Colonic mucosa (tissue), 4 donors: ENCODE results near the gene CERK. TPM values are rescaled to one million over a fixed set of nuclear protein-coding genes. Genes with fewer than 3 reads are reported as not detected.
A peak's percentile ranks its signal among the peaks of the same experiment; 100 is the strongest.

Experiments used
- DNase-seq: peaks from one replicate; pipeline ENCODE4 v3.0.0-alpha.2; 2020
- H3K27ac ChIP-seq: fragments of 200-600 bp; one replicate; pipeline ENCODE4 v1.8.0; 2021
- H3K27me3 ChIP-seq: fragments of 200-600 bp; one replicate; pipeline ENCODE4 v1.8.0; 2021
- H3K36me3 ChIP-seq: fragments of 200-600 bp; one replicate; pipeline ENCODE4 v1.8.0; 2021
- H3K4me1 ChIP-seq: fragments of 200-600 bp; one replicate; pipeline ENCODE4 v1.8.0; 2021; ENCODE audit warnings: mild to moderate bottlenecking
- H3K4me3 ChIP-seq: fragments of 200-600 bp; one replicate; pipeline ENCODE4 v1.8.0; 2021
- H3K9ac ChIP-seq, 2 donors: one replicate each; pipeline ENCODE4 v1.7.0; 2013; ENCODE audit warnings: control low read depth in 2 of 2, low read depth in 2 of 2, low read length in 2 of 2
- H3K9me3 ChIP-seq: fragments of 200-600 bp; one replicate; pipeline ENCODE4 v1.8.0; 2021
- intact Hi-C: fragments of 100-400 bp; cut with DNase I; formaldehyde crosslinking; loops from one replicate; pipeline ENCODE4 v1.14.1; 2022
- total RNA-seq, 2 donors: library from RNA; stranded (reverse); fragmentation: NEBNext Ultra II Directional in 1 of 2; extraction: Animal tissue kit (Norgen Biotek cat#: 25700) in 1 of 2; gene quantifications; one replicate each; pipeline ENCODE4 v1.2.1, GENCODE V29; 2021
- TF ChIP-seq, protein P1 (sequence below): fragments of 200-600 bp; IDR thresholded peaks from one replicate; pipeline ENCODE4 v1.8.0; 2022; ENCODE audit warnings: antibody characterized with exemption, mild to moderate bottlenecking
- donor health status: healthy.
- donor health status: DM: no; HTN: no; CAD: no.
- donor health status: DM: no; HTN: no; CAD: no.

The CERK gene
- total RNA-seq, 2 donors from 2014 or later: 24.7 to 46.6 TPM

DNA sequence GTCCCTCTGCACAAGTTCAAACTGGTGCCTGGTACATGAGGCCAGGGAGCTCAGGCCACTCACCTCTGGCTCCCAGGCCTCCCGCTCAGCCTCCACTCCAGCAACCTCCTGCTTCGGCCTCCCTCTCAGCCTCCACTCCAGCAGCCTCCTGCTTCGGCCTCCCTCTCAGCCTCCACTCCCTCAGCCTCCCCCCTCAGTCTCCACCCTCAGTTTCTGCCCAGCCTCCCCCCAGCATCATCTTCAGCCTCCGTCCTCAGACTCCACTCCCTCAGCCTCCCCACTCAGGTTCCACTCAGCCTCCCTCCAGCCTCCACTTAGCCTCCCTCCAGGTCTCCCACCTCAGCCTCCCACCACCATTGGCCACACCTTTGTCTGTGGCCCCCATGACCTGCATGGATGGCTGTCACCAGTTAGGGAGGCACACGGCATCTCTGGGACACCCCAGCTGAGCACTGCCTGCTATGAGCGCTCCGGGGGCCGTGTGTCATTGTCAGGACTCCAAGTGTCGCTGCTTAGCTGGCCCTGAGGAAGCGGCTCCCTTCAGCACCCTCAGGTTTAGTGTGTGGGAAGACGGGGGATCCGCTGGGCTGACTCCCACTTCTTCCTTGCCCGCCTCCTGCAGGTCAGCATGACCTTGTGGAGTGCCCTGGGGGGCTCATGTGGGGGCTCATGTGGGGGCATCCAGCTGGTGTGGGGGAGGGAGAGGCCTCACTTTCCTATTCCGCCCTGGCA is 78.8 kb downstream of the CERK start:
- DNase-seq: no peak
- Histone ChIP-seq H3K36me3 (no peaks in the 10 kb centered on the region), H3K9me3 (no peaks in the 10 kb centered on the region), H3K27me3 (no peaks in the 10 kb centered on the region), H3K9ac (no peak overlapping the region), H3K4me3 (no peak overlapping the region), H3K27ac (peak overlapping the region; percentile 69), H3K4me1 (peaks cover 9% of the 10 kb centered on the region)
- TF ChIP-seq, protein P1, sequence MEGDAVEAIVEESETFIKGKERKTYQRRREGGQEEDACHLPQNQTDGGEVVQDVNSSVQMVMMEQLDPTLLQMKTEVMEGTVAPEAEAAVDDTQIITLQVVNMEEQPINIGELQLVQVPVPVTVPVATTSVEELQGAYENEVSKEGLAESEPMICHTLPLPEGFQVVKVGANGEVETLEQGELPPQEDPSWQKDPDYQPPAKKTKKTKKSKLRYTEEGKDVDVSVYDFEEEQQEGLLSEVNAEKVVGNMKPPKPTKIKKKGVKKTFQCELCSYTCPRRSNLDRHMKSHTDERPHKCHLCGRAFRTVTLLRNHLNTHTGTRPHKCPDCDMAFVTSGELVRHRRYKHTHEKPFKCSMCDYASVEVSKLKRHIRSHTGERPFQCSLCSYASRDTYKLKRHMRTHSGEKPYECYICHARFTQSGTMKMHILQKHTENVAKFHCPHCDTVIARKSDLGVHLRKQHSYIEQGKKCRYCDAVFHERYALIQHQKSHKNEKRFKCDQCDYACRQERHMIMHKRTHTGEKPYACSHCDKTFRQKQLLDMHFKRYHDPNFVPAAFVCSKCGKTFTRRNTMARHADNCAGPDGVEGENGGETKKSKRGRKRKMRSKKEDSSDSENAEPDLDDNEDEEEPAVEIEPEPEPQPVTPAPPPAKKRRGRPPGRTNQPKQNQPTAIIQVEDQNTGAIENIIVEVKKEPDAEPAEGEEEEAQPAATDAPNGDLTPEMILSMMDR: no peak
- intact Hi-C loops: no loop called here

DNA sequence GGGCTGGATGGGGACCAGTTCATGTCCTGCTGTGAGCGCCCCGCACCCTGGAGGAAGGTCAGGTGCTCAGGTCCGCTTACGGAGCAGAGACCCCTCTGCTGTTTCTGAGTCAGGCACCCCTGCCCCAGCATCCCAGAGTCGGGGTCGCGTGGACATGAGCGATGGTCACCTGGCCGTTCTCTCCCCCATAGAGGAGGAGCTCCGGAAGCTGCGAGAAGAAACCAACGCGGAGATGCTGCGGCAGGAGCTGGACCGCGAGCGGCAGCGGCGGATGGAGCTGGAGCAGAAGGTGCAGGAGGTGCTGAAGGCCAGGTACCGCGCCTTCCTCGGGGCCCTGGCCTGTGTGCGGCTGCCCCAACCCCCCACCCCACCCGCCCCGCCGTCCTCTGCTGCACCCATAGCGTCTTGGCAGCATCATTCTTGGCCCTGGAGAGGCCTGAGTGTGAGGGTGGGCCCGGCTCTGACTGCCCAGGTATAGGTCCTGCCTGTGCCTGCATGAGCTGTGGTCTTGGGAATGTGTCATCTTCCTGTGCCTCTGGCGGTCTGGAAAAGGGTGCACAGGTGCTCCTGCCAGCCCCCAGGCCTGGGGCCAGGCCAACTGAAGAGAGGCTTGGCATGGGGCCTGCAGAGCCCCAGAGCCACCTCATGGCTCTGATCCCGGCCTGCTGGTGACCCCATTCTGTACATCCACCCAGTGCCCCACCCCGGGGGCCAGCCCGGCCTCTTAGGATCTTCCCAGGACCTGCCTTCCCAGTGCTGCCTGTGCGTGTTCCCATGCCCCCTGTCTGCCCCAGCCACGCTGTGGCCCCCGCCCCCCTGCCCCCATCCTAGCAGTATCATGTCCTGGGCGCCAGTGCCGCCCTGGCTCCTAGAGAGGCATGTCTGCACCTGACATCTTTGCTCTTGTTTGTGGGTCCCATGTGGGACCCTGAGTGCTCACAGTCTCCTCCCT is 79.8 kb downstream of the CERK start:
- no peaks in the 10 kb centered on the region for H3K36me3 ChIP-seq
- peaks cover 9% of the 10 kb centered on the region for H3K4me1 ChIP-seq
- no peaks in the 10 kb centered on the region for H3K27me3 ChIP-seq
- no peak for DNase-seq
- H3K9me3 ChIP-seq: no peaks in the 10 kb centered on the region
- H3K27ac ChIP-seq: no peak overlapping the region
- TF ChIP-seq, protein P1: no peak
- no peak overlapping the region for H3K4me3 ChIP-seq
- intact Hi-C loops: no loop called here
- H3K9ac ChIP-seq: no peak overlapping the region

DNA sequence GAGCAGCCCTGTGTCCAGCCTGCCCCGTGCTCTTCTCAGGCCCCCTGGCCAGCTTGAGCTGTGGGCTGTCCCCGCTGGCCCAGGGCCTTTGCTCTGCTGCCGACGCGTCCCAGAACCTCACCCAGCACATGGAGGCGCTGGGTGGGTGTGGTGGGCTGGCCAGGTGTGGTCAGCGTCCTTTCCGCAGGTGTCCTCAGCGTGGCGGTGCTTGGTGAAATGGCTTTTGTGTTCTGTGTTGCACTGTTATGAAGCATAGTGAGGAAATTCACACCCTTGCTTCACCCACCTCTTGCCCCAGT is 80.4 kb downstream of the CERK start:
- no peak overlapping the region for H3K4me3 ChIP-seq
- no peak overlapping the region for H3K9ac ChIP-seq
- intact Hi-C loops: no loop called here
- no peak overlapping the region for H3K27ac ChIP-seq
- H3K4me1 ChIP-seq: peaks cover 9% of the 10 kb centered on the region
- no peaks in the 10 kb centered on the region for H3K9me3 ChIP-seq
- TF ChIP-seq, protein P1: no peak
- H3K27me3 ChIP-seq: no peaks in the 10 kb centered on the region
- no peaks in the 10 kb centered on the region for H3K36me3 ChIP-seq
- DNase-seq: no peak

DNA sequence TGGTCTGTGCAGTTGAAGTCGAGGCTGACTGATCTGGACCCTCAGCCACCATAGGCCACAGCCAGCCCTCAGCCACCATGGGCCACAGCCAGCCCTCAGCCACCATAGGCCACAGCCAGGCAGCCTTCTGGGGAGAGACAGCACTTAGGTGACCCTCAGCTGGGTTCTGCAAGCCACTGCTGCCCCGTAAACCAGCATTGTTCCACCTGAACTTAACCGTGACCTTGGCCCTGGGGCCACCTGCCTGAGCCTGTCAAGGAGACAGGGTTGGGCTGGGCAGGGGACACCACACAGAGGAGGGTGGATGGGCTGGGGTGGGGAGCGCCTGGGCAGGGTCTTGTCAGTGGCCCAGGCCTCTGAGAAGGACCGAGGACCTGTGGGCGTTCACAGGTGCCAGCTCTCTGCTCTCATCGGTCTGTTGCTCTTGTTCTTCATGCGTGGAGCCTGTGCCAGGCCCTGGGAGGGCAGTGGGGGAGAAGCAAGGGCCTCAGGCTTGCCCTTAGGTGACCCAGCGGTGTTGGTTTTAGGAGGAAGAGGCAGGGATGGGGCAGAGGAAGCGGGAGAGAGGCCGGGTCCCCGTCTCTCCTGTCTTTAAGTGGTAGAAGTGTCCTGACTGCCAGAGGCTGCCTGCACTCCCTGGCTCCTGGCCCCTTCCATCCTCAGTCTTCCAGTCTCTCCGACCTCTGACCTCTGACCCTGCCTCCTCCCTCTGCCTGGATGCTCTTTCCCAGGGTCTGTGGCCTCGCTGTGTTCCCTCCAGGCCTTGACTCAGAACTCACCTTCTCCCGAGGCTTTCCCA is 81.0 kb downstream of the CERK start:
- Histone ChIP-seq H3K9me3 (no peaks in the 10 kb centered on the region), H3K27me3 (no peaks in the 10 kb centered on the region), H3K9ac (no peak overlapping the region), H3K36me3 (no peaks in the 10 kb centered on the region), H3K4me3 (no peak overlapping the region), H3K27ac (no peak overlapping the region), H3K4me1 (peaks cover 13% of the 10 kb centered on the region)
- DNase-seq: no peak
- TF ChIP-seq, protein P1: no peak
- intact Hi-C loops: no loop called here

DNA sequence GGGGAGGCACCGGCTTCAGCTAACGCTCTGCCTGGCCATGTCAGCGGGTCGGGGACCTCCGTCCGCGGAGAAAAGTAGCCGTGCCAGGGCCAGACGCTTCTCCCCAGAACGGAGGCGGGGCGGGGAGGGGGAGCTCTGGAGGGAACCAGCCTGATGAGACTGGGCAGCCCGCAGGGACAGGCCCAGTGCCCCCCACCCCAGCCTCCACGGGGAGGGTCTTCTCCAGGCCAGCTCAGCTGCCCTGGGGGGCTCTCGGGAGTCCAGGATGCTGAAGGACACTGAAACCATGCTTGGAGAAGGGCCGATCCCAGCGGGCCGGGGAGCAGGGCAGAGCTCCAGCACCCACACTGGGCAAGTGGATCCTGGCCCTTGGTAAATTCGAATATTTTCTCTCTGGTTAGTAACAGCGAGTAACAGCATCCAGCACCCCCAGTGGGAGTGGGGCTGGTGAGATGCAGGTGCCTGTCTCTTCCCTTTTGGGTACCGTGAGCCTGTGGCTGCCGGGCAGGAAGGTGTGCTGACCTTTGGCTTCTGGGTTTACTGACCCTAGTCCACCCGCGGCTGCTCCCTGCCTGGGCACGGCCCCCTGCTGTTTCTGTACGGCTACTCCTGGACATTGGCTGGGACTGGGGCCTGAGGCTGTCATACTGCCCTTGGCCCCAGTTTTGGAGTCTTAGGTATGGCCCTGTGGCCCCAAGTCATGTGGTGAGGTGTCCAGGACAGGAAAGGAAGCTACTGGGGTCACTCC is 82.0 kb downstream of the CERK start:
- H3K9me3 ChIP-seq: no peaks in the 10 kb centered on the region
- TF ChIP-seq, protein P1: no peak
- no peak overlapping the region for H3K4me3 ChIP-seq
- H3K36me3 ChIP-seq: no peaks in the 10 kb centered on the region
- DNase-seq: no peak
- H3K4me1 ChIP-seq: peaks cover 11% of the 10 kb centered on the region
- no peak overlapping the region for H3K27ac ChIP-seq
- intact Hi-C loops: no loop called here
- no peak overlapping the region for H3K9ac ChIP-seq
- H3K27me3 ChIP-seq: no peaks in the 10 kb centered on the region
